Liver (tissue), 9 donors: ENCODE results near the gene PAPOLB. TPM values are rescaled to one million over a fixed set of nuclear protein-coding genes. Genes with fewer than 3 reads are reported as not detected.

Experiments used
- DNase-seq: peaks from one replicate; pipeline ENCODE4 v3.0.0-alpha.2; 2017; ENCODE audit warnings: low spot score
- H3K27ac ChIP-seq, 2 donors: one replicate each; pipeline ENCODE4 v1.7.0; 2013; ENCODE audit warnings: inconsistent platforms in 2 of 2, low read length in 2 of 2, control low read depth in 1 of 2, low read depth in 1 of 2, mild to moderate bottlenecking in 1 of 2
- H3K27me3 ChIP-seq, 4 donors: one replicate each; pipeline versions ENCODE4 v1.6.1 to v1.7.0; 2013; ENCODE audit warnings: low read length in 3 of 4, inconsistent platforms in 1 of 4, mild to moderate bottlenecking in 1 of 4, moderate library complexity in 1 of 4; ENCODE audit not compliant: control insufficient read depth in 4 of 4, insufficient read depth in 4 of 4
- H3K36me3 ChIP-seq, 4 donors: one replicate each; pipeline versions ENCODE4 v1.6.1 to v1.7.0; 2013; ENCODE audit warnings: low read length in 3 of 4, mild to moderate bottlenecking in 3 of 4, low read depth in 1 of 4, moderate library complexity in 1 of 4; ENCODE audit not compliant: control insufficient read depth in 4 of 4, insufficient read depth in 3 of 4
- H3K4me1 ChIP-seq, 4 donors: one replicate each; pipeline versions ENCODE4 v1.6.1 to v1.7.0; 2013; ENCODE audit warnings: low read length in 3 of 4, mild to moderate bottlenecking in 3 of 4, moderate library complexity in 1 of 4; ENCODE audit not compliant: control insufficient read depth in 4 of 4, insufficient read depth in 4 of 4
- H3K4me3 ChIP-seq, 3 donors: one replicate each; pipeline versions ENCODE4 v1.6.1 to v1.7.0; 2013; ENCODE audit warnings: low read length in 3 of 3, control low read depth in 1 of 3, low read depth in 1 of 3, mild to moderate bottlenecking in 1 of 3
- H3K9ac ChIP-seq, 2 donors: one replicate each; pipeline ENCODE4 v1.7.0; 2013; ENCODE audit warnings: low read length in 2 of 2, mild to moderate bottlenecking in 2 of 2, moderate library complexity in 2 of 2, control low read depth in 1 of 2, low read depth in 1 of 2
- H3K9me3 ChIP-seq, 4 donors: one replicate each; pipeline versions ENCODE4 v1.6.1 to v1.7.0; 2013; ENCODE audit warnings: low read length in 3 of 4; ENCODE audit not compliant: control insufficient read depth in 4 of 4
- EGR1 ChIP-seq, 2 donors: IDR thresholded peaks; 2 replicates each; pipeline ENCODE4 v1.6.1; 2016 to 2018; ENCODE audit warnings: antibody characterized with exemption in 2 of 2, low read depth in 2 of 2
- FOXA1 ChIP-seq: IDR thresholded peaks from 2 replicates; pipeline ENCODE4 v1.6.1; 2016; ENCODE audit warnings: antibody characterized with exemption
- FOXA2 ChIP-seq: IDR thresholded peaks from 2 replicates; pipeline ENCODE4 v1.6.1; 2016; ENCODE audit warnings: antibody characterized with exemption
- GABPA ChIP-seq, 2 donors: IDR thresholded peaks in 1 of 2; conservative IDR thresholded peaks in 1 of 2; 2 replicates each; pipeline ENCODE4 v1.6.1; 2016; ENCODE audit warnings: antibody characterized with exemption in 2 of 2, mild to moderate bottlenecking in 1 of 2, moderate library complexity in 1 of 2
- HNF4A ChIP-seq, 2 donors: conservative IDR thresholded peaks; 2 replicates each; pipeline ENCODE4 v1.6.1; 2016; ENCODE audit warnings: antibody characterized with exemption in 2 of 2, mild to moderate bottlenecking in 2 of 2
- HNF4G ChIP-seq: IDR thresholded peaks from 2 replicates; pipeline ENCODE4 v1.6.1; 2016; ENCODE audit warnings: antibody characterized with exemption
- JUND ChIP-seq, 2 donors: IDR thresholded peaks; 2 replicates each; pipeline ENCODE4 v1.6.1; 2016; ENCODE audit warnings: antibody characterized with exemption in 2 of 2
- NR2F2 ChIP-seq: IDR thresholded peaks from 2 replicates; pipeline ENCODE4 v1.6.1; 2016; ENCODE audit warnings: antibody characterized with exemption
- RAD21 ChIP-seq, 2 donors: IDR thresholded peaks; 2 replicates each; pipeline ENCODE4 v1.6.1; 2016; ENCODE audit warnings: antibody characterized with exemption in 2 of 2, mild to moderate bottlenecking in 2 of 2
- RXRA ChIP-seq, 2 donors: IDR thresholded peaks; 2 replicates each; pipeline ENCODE4 v1.6.1; 2017 to 2018; ENCODE audit warnings: antibody characterized with exemption in 2 of 2, mild to moderate bottlenecking in 1 of 2
- SP1 ChIP-seq: IDR thresholded peaks from 2 replicates; pipeline ENCODE4 v1.6.1; 2018; ENCODE audit warnings: antibody characterized with exemption, mild to moderate bottlenecking
- TAF1 ChIP-seq: conservative IDR thresholded peaks from 2 replicates; pipeline ENCODE4 v1.6.1; 2016; ENCODE audit warnings: antibody characterized with exemption, mild to moderate bottlenecking
- YY1 ChIP-seq: IDR thresholded peaks from 2 replicates; pipeline ENCODE4 v1.6.1; 2016; ENCODE audit warnings: antibody characterized with exemption, mild to moderate bottlenecking
- ZBTB33 ChIP-seq: IDR thresholded peaks from 2 replicates; pipeline ENCODE4 v1.6.1; 2016; ENCODE audit warnings: antibody characterized with exemption
- WGBS: extraction: QIAGEN DNeasy Blood & Tissue Kit; methylation state at CpG from one replicate; pipeline ENCODE4 v1.1.7; 2013; 5-methylcytosine and 5-hydroxymethylcytosine counted together
- polyA plus RNA-seq, 2 donors: library from polyadenylated mRNA; stranded (reverse) in 1 of 2; unstranded in 1 of 2; fragments of 200-250 nt in 1 of 2; fragments of >200 nt in 1 of 2; fragmentation: Nextera tagmentation in 1 of 2; extraction: Ambion mirVana in 1 of 2; gene quantifications; one replicate each; pipeline versions ENCODE4 v1.2.1 to v1.2.3, GENCODE V29; 2013 to 2015
- total RNA-seq, 2 donors: library from RNA; depleted of rRNA; stranded (reverse); fragments of >200 nt; gene quantifications; one replicate each; pipeline ENCODE4 v1.2.3, GENCODE V29; 2014
- TF ChIP-seq, protein P1 (sequence below): IDR thresholded peaks from 2 replicates; pipeline ENCODE4 v1.6.1; 2016; ENCODE audit warnings: antibody characterized with exemption, mild to moderate bottlenecking
- TF ChIP-seq, protein P2 (sequence below): fragments of 150-350 bp; IDR thresholded peaks from 2 replicates; pipeline ENCODE4 v1.5.1; 2017; ENCODE audit warnings: improper control_type of control experiment, low read depth, low read length; ENCODE audit not compliant: missing input control
- TF ChIP-seq, protein P3 (sequence below): IDR thresholded peaks from 2 replicates; pipeline ENCODE4 v1.6.1; 2016; ENCODE audit warnings: antibody characterized with exemption
- TF ChIP-seq, protein P4 (sequence below): IDR thresholded peaks from 2 replicates; pipeline ENCODE4 v1.6.1; 2016; ENCODE audit warnings: antibody characterized with exemption
- donor health status: healthy.
- donor health status: healthy.
- donor health status: healthy.
- donor health status: healthy.
- donor health status: healthy.

Gene PAPOLB
- total and polyA plus RNA-seq, 4 donors = 0.05 to 0.08 TPM; not detected in 2

DNA sequence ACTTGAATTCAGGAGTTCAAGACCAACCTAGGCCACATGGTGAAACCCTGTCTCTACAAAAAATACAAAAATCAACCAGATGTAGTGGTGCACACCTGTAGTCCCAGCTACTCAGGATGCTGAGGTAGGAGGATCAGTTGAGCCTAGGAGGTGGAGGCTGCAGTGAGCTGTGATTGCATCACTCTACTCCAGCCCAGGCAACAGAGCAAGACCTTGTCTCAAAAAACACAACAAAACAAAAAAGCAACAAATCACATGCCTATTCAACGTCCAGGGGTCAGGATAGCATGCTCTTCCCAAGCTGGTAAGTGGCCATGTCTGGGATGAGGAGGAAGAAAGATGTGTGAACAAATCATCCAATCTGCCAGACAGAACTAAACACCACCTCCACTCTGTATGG is 27.9 kb upstream of the PAPOLB start:
- 40% methylated on average over 1 of the region's 1 CpG for WGBS
- TF ChIP-seq HNF4G = no peak
- TF ChIP-seq, protein P1, sequence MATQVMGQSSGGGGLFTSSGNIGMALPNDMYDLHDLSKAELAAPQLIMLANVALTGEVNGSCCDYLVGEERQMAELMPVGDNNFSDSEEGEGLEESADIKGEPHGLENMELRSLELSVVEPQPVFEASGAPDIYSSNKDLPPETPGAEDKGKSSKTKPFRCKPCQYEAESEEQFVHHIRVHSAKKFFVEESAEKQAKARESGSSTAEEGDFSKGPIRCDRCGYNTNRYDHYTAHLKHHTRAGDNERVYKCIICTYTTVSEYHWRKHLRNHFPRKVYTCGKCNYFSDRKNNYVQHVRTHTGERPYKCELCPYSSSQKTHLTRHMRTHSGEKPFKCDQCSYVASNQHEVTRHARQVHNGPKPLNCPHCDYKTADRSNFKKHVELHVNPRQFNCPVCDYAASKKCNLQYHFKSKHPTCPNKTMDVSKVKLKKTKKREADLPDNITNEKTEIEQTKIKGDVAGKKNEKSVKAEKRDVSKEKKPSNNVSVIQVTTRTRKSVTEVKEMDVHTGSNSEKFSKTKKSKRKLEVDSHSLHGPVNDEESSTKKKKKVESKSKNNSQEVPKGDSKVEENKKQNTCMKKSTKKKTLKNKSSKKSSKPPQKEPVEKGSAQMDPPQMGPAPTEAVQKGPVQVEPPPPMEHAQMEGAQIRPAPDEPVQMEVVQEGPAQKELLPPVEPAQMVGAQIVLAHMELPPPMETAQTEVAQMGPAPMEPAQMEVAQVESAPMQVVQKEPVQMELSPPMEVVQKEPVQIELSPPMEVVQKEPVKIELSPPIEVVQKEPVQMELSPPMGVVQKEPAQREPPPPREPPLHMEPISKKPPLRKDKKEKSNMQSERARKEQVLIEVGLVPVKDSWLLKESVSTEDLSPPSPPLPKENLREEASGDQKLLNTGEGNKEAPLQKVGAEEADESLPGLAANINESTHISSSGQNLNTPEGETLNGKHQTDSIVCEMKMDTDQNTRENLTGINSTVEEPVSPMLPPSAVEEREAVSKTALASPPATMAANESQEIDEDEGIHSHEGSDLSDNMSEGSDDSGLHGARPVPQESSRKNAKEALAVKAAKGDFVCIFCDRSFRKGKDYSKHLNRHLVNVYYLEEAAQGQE = no peak
- no peak for TF ChIP-seq FOXA2
- TF ChIP-seq YY1 = no peak
- no peak for TF ChIP-seq GABPA (IDR thresholded peaks at IDR 0.05 in 1 of 2, conservative IDR thresholded peaks at IDR 0.05 in 1 of 2)
- no peak for TF ChIP-seq RAD21 (IDR thresholded peaks at IDR 0.05)
- TF ChIP-seq TAF1 = no peak

DNA sequence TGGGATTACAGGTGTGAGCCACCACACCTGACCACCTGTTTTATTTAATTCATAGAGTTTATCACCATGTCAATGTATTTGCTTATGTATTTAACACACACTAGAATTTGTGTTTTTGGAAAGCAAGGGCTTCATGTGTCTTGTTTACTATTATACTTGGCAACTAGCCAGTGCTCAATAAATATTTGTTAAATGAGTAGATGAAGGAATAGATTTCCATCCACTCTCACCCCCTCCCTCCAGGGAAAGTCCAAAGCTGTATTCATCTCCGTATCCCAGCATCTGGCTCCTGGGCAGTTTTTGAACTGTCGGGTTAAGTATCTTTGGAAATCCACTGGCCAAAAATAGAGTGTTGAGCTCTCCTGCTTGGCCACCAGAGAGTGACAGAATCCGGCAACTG is 26.3 kb upstream of the PAPOLB start:
- 58% methylated on average over 3 of the region's 3 CpGs for WGBS
- Histone ChIP-seq H3K4me1 (peaks cover 0 to 4% (median 1%) of the 10 kb centered on the region in 4 donors), H3K4me3 (no peak overlapping the region), H3K27me3 (peaks cover 0 to 11% (median 2%) of the 10 kb centered on the region in 4 donors), H3K9ac (no peak overlapping the region), H3K36me3 (no peaks in the 10 kb centered on the region), H3K9me3 (no peaks in the 10 kb centered on the region), H3K27ac (no peak overlapping the region)
- TF ChIP-seq RAD21 (IDR thresholded peaks at IDR 0.05) = no peak
- no peak for TF ChIP-seq YY1
- no peak for TF ChIP-seq FOXA1
- no peak for TF ChIP-seq NR2F2
- no peak for TF ChIP-seq HNF4A (conservative IDR thresholded peaks at IDR 0.05)
- TF ChIP-seq RXRA (IDR thresholded peaks at IDR 0.05) = no peak
- no peak for TF ChIP-seq FOXA2
- TF ChIP-seq, protein P2, sequence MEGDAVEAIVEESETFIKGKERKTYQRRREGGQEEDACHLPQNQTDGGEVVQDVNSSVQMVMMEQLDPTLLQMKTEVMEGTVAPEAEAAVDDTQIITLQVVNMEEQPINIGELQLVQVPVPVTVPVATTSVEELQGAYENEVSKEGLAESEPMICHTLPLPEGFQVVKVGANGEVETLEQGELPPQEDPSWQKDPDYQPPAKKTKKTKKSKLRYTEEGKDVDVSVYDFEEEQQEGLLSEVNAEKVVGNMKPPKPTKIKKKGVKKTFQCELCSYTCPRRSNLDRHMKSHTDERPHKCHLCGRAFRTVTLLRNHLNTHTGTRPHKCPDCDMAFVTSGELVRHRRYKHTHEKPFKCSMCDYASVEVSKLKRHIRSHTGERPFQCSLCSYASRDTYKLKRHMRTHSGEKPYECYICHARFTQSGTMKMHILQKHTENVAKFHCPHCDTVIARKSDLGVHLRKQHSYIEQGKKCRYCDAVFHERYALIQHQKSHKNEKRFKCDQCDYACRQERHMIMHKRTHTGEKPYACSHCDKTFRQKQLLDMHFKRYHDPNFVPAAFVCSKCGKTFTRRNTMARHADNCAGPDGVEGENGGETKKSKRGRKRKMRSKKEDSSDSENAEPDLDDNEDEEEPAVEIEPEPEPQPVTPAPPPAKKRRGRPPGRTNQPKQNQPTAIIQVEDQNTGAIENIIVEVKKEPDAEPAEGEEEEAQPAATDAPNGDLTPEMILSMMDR = no peak
- TF ChIP-seq, protein P3, sequence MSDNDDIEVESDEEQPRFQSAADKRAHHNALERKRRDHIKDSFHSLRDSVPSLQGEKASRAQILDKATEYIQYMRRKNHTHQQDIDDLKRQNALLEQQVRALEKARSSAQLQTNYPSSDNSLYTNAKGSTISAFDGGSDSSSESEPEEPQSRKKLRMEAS = no peak
- no peak for TF ChIP-seq JUND (IDR thresholded peaks at IDR 0.05)
- no peak for TF ChIP-seq GABPA (IDR thresholded peaks at IDR 0.05 in 1 of 2, conservative IDR thresholded peaks at IDR 0.05 in 1 of 2)
- no peak for TF ChIP-seq HNF4G
- no peak for TF ChIP-seq EGR1 (IDR thresholded peaks at IDR 0.05; ENCODE audit: low read depth in 2 of 2)
- no peak for TF ChIP-seq TAF1
- TF ChIP-seq, protein P4, sequence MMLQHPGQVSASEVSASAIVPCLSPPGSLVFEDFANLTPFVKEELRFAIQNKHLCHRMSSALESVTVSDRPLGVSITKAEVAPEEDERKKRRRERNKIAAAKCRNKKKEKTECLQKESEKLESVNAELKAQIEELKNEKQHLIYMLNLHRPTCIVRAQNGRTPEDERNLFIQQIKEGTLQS = no peak
- TF ChIP-seq, protein P1 = no peak
- TF ChIP-seq ZBTB33 = no peak
- no peak for TF ChIP-seq SP1
- no peak for DNase-seq

More for the DNA sequence above, 27.9 kb upstream of the PAPOLB start:
- Histone ChIP-seq H3K27me3 (no peaks in the 10 kb centered on the region), H3K36me3 (no peaks in the 10 kb centered on the region), H3K9me3 (peaks cover 0 to 10% (median 6%) of the 10 kb centered on the region in 4 donors), H3K4me1 (no peaks in the 10 kb centered on the region), H3K9ac (no peak overlapping the region), H3K4me3 (no peak overlapping the region), H3K27ac (no peak overlapping the region)
- DNase-seq = no peak
